ENCODE data around the gene PDZD2.

The PDZD2 gene

DNA sequence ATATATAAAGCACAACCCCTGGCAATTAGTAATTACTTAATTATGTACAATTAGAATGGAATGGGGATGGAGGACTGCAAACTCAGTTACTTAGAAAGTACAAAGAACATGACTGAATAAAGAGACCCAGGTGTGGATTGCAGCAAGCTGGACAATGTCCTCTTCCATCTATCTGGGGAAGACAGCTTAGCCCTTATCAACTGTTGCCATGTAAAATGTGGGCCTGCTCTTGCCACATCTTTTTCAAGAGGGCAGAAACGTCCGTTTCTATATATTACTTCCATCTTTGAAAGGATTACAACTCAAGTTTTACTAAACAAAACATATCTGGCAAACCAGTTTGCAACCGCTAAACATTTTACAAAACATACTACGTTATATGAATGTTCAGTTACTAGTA, 509.0 kb downstream of the PDZD2 start:
- DNase-seq (ENCODE audit: insufficient read length, low spot score) (no peak), FAIRE-seq (no peak)

DNA sequence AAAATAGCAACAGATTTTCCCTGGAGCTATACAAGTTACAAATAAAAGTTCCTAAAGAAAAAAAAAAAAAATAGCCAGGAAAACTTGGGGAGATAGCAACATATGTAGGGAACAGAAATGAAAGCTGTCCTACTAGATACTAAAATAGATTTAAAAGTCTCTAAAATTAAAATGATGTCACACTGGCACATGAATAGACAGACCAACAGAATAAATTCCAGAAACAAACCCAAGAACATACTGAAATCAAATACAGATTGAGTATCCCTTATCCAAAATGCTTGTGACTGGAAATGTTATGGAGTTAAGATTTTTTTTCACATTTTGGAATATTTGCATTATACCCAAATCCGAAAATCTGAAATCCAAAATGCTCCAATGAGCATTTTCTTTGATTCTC, 511.4 kb downstream of the PDZD2 start:
- FAIRE-seq: no peak
- no peak for DNase-seq (ENCODE audit: insufficient read length, low spot score)

DNA sequence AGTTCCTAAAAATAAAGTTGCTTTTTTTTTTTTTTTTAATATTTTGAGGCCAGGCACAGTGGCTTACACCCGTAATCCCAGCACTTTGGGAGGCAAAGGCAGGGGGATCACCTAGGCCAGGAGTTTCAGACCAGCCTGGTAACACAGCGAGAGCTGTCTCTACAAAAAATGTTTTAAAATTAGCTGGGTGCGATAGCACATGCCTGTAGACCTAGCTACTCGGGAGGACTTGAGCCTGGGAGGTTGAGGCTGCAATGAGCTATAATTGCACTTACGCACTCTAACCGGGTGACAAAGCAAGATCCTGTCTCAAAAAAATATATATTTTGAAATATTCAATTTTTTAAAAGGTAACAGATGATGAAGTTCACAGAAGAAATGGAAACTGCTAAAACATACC, 512.3 kb downstream of the PDZD2 start:
- FAIRE-seq: no peak

DNA sequence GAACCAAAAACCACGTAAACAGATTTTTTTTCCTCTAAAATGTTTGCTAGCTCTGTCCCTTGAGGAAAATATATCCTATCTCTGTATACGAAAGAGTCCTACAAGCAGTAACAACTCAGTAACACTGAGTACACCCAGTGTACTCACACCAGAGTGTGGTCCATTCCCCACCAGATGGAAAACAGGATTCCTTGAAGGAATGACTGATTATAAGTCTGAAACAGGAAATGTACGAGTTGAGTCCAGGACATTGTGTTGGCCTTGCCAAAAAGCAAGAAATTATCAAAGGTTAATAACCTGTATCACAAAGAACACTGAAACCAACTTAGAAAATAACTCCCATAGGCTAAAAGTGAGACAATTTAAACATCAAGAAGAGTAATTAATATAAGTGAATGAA, 514.8 kb downstream of the PDZD2 start:
- FAIRE-seq: peak; percentile 28
- no peak for DNase-seq (ENCODE audit: insufficient read length, low spot score)

More for the DNA sequence above, 512.3 kb downstream of the PDZD2 start:
- no peak for DNase-seq (ENCODE audit: insufficient read length, low spot score)

DNA sequence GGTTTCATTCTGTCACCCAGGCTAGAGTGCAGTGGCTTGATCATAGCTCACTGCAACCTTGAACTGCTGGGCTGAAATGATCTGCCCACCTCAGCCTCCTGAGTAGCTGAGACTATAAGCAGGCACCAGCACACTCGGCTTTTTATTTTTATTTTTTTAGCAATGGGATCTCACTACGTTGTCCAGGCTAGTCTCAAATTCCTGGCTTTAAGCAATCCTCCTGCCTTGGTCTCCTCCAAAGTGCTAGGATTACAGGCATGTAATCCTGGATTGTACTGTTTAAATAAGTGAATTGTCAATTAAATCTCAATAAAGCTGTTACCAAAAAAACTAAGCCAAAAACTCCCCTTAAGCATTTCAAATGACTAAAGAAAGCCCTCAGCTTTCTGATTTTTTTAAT, 516.3 kb downstream of the PDZD2 start:
- FAIRE-seq (no peak), DNase-seq (ENCODE audit: insufficient read length, low spot score) (no peak)

DNA sequence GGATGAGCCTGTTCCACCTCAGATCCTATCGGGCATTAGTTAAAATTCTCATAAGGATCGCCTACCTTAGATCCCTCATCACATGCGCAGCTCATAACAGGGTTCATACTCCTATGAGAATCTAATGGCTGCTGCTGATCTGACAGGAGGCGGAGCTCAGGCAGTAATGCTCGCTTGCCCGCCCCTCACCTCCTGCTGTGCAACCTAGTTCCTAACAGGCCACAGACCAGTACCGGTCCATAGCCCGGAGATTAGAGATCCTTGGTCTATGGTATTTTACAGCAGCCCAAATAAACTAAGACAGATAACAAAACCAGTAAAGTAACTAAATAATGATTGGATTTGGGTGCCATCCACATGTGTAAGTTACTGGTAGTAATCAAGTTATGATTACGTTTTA, 517.7 kb downstream of the PDZD2 start:
- no peak for FAIRE-seq

DNA sequence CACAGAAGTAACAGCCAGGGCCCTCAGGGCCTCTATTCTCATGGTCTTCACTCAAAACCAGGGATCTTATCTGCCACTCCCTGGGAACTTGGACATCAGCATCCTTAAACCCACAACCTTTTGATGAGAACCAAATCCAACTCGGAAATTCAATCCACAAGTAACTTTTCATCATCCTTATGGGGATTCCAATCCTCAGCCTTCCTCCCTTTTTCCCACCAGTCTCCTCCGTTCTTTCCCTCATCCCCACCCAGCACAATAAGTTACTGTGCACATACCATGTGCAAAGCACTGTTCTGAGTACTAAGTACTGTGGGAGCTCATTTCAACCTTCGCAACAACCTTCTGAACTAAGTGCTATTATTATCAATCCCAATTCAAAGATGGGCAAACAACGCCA, 518.1 kb downstream of the PDZD2 start:
- FAIRE-seq: peak; percentile 4

More for the DNA sequence above, 517.7 kb downstream of the PDZD2 start:
- no peak for DNase-seq (ENCODE audit: insufficient read length, low spot score)

DNA sequence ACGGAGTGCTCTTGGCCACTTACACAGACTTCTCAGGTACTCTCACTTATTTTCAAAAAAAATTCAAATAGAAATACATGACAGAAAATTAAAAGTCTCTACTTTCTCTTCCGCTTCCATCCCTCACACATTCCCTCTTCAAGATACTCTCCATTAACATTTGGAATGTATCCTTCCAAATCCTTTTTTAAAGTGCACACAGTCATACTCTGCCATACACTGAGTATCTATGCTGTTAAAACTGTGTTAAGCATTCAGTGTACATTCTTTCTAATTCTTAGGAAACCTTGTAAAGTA, 519.7 kb downstream of the PDZD2 start:
- FAIRE-seq (no peak), DNase-seq (ENCODE audit: insufficient read length, low spot score) (no peak)

More for the DNA sequence above, 518.1 kb downstream of the PDZD2 start:
- DNase-seq (ENCODE audit: insufficient read length, low spot score): no peak

DNA sequence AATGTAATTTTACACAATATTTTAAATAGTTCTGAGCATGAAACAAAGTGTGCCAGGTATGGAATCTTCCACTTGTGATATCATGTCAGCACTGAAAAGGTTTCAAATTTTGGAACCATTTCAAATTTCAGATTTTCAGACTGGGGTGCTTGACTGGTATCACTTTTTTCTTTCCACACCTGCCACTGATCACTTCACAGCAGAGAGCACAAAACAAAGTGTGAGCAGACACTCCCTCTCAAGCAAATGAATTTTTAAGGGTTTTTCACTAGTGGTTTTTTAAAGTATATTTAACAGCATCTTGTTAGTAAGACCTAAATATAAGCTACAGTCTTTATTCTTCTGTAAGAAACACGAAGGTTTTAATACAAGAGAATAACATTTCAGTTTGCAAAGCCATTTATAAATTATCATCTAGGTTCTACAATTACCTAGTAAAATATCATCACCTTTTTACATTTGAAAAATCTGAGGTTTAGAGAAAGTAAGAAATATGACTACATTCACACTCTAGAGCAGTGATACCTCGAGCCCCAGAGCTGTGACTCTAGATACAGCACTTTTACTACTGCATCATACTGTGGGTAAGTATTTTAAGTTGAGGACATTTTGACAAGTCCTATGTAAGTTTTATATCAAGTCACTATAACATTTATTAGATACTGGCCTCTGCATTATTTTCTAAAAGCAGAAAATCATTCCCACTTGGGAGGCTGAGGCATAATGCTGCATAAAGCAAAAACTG, 520.6 kb downstream of the PDZD2 start:
- FAIRE-seq: no peak
- DNase-seq (ENCODE audit: insufficient read length, low spot score): no peak

DNA sequence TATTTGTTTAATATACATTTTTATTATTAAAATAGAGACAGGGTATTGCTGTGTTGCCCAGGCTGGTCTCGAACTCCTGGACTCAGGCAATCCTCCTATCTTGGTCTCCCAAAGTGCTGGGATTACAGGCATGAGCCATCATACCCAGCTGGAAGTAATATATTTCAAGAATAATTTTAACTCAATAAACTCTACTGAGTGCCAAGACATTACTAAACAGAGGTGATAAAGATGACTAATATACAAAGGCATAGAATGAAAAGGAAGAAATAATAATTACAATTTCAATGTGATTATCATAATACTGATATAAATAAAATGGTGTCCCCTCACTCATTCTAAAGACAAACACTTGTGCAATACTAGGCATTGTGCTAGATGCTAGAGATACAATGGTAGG, 521.3 kb downstream of the PDZD2 start:
- FAIRE-seq (no peak), DNase-seq (ENCODE audit: insufficient read length, low spot score) (no peak)
